HepG2 (cell line): ENCODE data around the gene RHOBTB3. TPM values are rescaled to one million over a fixed set of nuclear protein-coding genes. Genes with fewer than 3 reads are reported as not detected.

ENCODE experiments used
- ATM ChIP-seq: fragments of 450-650 bp; IDR thresholded peaks from 2 replicates; pipeline ENCODE4 v1.7.1; 2017; ENCODE audit warnings: mild to moderate bottlenecking, borderline replicate concordance
- CREM ChIP-seq, 2 experiments: sonication (generic) in 1 of 2; formaldehyde crosslinking in 1 of 2; IDR thresholded peaks; 2 replicates each; pipeline versions ENCODE4 v1.4.0 to v1.6.1; 2016 to 2020; ENCODE audit warnings: antibody characterized with exemption in 1 of 2, mild to moderate bottlenecking in 1 of 2, missing genetic modification reagents in 1 of 2
- ETV6 ChIP-seq: sonication (generic); formaldehyde crosslinking; conservative IDR thresholded peaks from 2 replicates; pipeline ENCODE4 v1.4.0; 2020; ENCODE audit warnings: missing genetic modification reagents
- HNF4G ChIP-seq, 2 experiments: sonication (generic) in 1 of 2; formaldehyde crosslinking in 1 of 2; IDR thresholded peaks; 2 replicates each; pipeline versions ENCODE4 v1.4.0 to v1.6.1; 2011 to 2020; ENCODE audit warnings: borderline replicate concordance in 2 of 2, low read depth in 2 of 2, mild to moderate bottlenecking in 2 of 2, low read length in 1 of 2, missing genetic modification reagents in 1 of 2, moderate library complexity in 1 of 2
- ZSCAN31 ChIP-seq: sonication (generic); formaldehyde crosslinking; IDR thresholded peaks from 2 replicates; pipeline ENCODE4 v1.5.0; 2020; ENCODE audit warnings: low read depth, mild to moderate bottlenecking, missing genetic modification reagents
- polyA plus RNA-seq, 8 experiments: library from polyadenylated mRNA; depleted of rRNA in 3 of 8; stranded (reverse) in 7 of 8; unstranded in 1 of 8; fragments of >200 nt; fragmentation: Illumina TruSeq in 4 of 8; extraction: Trizol in 4 of 8; gene quantifications; 2 replicates each; pipeline versions ENCODE4 v1.2.1 to v1.2.3, GENCODE V29; 2011 to 2016; ENCODE audit warnings: low read depth in 4 of 8, missing spikeins in 1 of 8, mixed read lengths in 1 of 8; ENCODE audit not compliant: insufficient read depth in 1 of 8
- total RNA-seq, 5 experiments: library from RNA; depleted of rRNA; stranded (reverse); fragments of >200 nt; fragmentation: Illumina TruSeq; extraction: Trizol; gene quantifications; 2 replicates each; pipeline ENCODE4 v1.2.3, GENCODE V29; 2016; ENCODE audit warnings: low read depth in 1 of 5
- TF ChIP-seq, protein P1 (sequence below): sonication (generic); formaldehyde crosslinking; IDR thresholded peaks from 2 replicates; pipeline ENCODE4 v1.4.0; 2020; ENCODE audit warnings: missing genetic modification reagents
- TF ChIP-seq, protein P2 (sequence below): IDR thresholded peaks from 2 replicates; pipeline ENCODE4 v1.6.1; 2018; ENCODE audit warnings: missing genetic modification reagents, mild to moderate bottlenecking, missing compliant biosample characterization
- TF ChIP-seq, protein P3 (sequence below): sonication (generic); formaldehyde crosslinking; IDR thresholded peaks from 2 replicates; pipeline ENCODE4 v1.5.0; 2020; ENCODE audit warnings: mild to moderate bottlenecking, missing genetic modification reagents, moderate library complexity
- TF ChIP-seq, protein P4 (sequence below): sonication (generic); formaldehyde crosslinking; IDR thresholded peaks from 2 replicates; pipeline ENCODE4 v1.4.0; 2020; ENCODE audit warnings: missing genetic modification reagents, mild to moderate bottlenecking, borderline replicate concordance
- TF ChIP-seq, protein P5 (sequence below): sonication (generic); formaldehyde crosslinking; IDR thresholded peaks from 2 replicates; pipeline ENCODE4 v1.5.1; 2020; ENCODE audit warnings: missing genetic modification reagents, mild to moderate bottlenecking, borderline replicate concordance

RHOBTB3 gene
- total and polyA plus RNA-seq, 2 of the 13 experiments (the other 11 are each of a cell fraction or from before 2014, with no cell fraction given), result 31.6 to 35.4 TPM

DNA sequence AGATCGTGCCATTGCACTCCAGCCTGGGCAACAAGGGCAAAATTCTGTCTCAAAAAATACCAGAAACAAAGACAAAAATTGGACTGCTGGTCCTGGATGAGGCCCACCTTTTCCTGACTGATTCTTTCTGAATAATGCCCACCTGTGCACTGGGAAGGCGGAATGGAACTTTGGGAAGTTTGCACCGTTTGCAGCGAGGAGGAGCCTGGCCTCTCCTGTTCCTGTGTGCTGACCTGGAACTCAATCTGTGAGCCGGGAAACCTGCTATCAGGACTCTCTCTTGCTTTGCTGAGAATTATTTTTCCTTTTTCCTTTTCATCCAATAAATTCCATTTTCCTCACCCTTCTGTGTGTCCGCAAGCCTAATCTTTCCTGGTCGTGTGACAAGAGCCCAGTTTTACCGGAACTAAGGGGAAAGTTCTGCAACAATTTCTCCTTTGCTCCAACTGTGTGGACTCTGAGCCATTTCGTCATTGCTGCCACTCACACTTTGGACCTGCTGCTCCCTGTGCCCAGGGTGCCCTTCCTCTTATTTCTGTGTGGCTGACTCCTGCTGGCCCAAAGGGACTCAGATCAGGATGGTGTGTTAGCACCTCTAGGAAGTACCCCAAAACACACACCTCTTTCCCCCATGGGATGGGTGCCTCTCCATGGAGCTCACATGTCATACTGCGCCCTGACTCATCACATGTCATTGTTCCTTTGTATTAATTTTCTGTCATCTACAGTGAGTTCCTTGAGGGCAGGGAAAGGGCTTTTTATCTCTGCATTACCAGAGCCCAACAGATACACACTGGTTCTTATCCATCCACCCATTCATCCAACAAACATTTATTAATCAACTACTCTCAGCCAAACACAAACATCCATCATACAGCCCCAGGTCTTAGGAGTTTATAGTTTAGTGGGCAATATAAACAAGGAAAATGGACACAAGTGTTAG, 96.1 kb downstream of the RHOBTB3 start (continued):
- TF ChIP-seq, protein P1, sequence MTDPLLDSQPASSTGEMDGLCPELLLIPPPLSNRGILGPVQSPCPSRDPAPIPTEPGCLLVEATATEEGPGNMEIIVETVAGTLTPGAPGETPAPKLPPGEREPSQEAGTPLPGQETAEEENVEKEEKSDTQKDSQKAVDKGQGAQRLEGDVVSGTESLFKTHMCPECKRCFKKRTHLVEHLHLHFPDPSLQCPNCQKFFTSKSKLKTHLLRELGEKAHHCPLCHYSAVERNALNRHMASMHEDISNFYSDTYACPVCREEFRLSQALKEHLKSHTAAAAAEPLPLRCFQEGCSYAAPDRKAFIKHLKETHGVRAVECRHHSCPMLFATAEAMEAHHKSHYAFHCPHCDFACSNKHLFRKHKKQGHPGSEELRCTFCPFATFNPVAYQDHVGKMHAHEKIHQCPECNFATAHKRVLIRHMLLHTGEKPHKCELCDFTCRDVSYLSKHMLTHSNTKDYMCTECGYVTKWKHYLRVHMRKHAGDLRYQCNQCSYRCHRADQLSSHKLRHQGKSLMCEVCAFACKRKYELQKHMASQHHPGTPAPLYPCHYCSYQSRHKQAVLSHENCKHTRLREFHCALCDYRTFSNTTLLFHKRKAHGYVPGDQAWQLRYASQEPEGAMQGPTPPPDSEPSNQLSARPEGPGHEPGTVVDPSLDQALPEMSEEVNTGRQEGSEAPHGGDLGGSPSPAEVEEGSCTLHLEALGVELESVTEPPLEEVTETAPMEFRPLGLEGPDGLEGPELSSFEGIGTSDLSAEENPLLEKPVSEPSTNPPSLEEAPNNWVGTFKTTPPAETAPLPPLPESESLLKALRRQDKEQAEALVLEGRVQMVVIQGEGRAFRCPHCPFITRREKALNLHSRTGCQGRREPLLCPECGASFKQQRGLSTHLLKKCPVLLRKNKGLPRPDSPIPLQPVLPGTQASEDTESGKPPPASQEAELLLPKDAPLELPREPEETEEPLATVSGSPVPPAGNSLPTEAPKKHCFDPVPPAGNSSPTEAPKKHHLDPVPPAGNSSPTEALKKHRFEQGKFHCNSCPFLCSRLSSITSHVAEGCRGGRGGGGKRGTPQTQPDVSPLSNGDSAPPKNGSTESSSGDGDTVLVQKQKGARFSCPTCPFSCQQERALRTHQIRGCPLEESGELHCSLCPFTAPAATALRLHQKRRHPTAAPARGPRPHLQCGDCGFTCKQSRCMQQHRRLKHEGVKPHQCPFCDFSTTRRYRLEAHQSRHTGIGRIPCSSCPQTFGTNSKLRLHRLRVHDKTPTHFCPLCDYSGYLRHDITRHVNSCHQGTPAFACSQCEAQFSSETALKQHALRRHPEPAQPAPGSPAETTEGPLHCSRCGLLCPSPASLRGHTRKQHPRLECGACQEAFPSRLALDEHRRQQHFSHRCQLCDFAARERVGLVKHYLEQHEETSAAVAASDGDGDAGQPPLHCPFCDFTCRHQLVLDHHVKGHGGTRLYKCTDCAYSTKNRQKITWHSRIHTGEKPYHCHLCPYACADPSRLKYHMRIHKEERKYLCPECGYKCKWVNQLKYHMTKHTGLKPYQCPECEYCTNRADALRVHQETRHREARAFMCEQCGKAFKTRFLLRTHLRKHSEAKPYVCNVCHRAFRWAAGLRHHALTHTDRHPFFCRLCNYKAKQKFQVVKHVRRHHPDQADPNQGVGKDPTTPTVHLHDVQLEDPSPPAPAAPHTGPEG, result peak; percentile 44; the same call in 1 of the 2 replicates
- peak; percentile 77 for TF ChIP-seq CREM (IDR thresholded peaks at IDR 0.05)
- no peak for TF ChIP-seq CREM (CRISPR knock-in tag; IDR thresholded peaks at IDR 0.05)
- TF ChIP-seq, protein P2, sequence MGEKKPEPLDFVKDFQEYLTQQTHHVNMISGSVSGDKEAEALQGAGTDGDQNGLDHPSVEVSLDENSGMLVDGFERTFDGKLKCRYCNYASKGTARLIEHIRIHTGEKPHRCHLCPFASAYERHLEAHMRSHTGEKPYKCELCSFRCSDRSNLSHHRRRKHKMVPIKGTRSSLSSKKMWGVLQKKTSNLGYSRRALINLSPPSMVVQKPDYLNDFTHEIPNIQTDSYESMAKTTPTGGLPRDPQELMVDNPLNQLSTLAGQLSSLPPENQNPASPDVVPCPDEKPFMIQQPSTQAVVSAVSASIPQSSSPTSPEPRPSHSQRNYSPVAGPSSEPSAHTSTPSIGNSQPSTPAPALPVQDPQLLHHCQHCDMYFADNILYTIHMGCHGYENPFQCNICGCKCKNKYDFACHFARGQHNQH, result peak; percentile 81
- TF ChIP-seq HNF4G (IDR thresholded peaks at IDR 0.05; ENCODE audit: borderline replicate concordance, low read depth, low read length), result peak; percentile 98
- peak; percentile 96 for TF ChIP-seq HNF4G (CRISPR knock-in tag; IDR thresholded peaks at IDR 0.05; ENCODE audit: borderline replicate concordance, low read depth)
- peak; percentile 66; the same call in 1 of the 2 replicates for TF ChIP-seq ETV6 (CRISPR knock-in tag)
- peak; percentile 75 for TF ChIP-seq ZSCAN31 (CRISPR knock-in tag)
- TF ChIP-seq, protein P3, sequence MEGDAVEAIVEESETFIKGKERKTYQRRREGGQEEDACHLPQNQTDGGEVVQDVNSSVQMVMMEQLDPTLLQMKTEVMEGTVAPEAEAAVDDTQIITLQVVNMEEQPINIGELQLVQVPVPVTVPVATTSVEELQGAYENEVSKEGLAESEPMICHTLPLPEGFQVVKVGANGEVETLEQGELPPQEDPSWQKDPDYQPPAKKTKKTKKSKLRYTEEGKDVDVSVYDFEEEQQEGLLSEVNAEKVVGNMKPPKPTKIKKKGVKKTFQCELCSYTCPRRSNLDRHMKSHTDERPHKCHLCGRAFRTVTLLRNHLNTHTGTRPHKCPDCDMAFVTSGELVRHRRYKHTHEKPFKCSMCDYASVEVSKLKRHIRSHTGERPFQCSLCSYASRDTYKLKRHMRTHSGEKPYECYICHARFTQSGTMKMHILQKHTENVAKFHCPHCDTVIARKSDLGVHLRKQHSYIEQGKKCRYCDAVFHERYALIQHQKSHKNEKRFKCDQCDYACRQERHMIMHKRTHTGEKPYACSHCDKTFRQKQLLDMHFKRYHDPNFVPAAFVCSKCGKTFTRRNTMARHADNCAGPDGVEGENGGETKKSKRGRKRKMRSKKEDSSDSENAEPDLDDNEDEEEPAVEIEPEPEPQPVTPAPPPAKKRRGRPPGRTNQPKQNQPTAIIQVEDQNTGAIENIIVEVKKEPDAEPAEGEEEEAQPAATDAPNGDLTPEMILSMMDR (CRISPR knock-in tag), result peak; percentile 46
- no peak for TF ChIP-seq ATM
- TF ChIP-seq, protein P4, sequence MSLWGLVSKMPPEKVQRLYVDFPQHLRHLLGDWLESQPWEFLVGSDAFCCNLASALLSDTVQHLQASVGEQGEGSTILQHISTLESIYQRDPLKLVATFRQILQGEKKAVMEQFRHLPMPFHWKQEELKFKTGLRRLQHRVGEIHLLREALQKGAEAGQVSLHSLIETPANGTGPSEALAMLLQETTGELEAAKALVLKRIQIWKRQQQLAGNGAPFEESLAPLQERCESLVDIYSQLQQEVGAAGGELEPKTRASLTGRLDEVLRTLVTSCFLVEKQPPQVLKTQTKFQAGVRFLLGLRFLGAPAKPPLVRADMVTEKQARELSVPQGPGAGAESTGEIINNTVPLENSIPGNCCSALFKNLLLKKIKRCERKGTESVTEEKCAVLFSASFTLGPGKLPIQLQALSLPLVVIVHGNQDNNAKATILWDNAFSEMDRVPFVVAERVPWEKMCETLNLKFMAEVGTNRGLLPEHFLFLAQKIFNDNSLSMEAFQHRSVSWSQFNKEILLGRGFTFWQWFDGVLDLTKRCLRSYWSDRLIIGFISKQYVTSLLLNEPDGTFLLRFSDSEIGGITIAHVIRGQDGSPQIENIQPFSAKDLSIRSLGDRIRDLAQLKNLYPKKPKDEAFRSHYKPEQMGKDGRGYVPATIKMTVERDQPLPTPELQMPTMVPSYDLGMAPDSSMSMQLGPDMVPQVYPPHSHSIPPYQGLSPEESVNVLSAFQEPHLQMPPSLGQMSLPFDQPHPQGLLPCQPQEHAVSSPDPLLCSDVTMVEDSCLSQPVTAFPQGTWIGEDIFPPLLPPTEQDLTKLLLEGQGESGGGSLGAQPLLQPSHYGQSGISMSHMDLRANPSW (CRISPR knock-in tag), result 0 out of 2 replicates have a peak, but pooled peaks have one; percentile 25
- TF ChIP-seq, protein P5, sequence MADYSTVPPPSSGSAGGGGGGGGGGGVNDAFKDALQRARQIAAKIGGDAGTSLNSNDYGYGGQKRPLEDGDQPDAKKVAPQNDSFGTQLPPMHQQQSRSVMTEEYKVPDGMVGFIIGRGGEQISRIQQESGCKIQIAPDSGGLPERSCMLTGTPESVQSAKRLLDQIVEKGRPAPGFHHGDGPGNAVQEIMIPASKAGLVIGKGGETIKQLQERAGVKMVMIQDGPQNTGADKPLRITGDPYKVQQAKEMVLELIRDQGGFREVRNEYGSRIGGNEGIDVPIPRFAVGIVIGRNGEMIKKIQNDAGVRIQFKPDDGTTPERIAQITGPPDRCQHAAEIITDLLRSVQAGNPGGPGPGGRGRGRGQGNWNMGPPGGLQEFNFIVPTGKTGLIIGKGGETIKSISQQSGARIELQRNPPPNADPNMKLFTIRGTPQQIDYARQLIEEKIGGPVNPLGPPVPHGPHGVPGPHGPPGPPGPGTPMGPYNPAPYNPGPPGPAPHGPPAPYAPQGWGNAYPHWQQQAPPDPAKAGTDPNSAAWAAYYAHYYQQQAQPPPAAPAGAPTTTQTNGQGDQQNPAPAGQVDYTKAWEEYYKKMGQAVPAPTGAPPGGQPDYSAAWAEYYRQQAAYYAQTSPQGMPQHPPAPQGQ, result no peak
